ENCODE measurements around the gene WASHC2A.
A peak's percentile ranks its signal among the peaks of the same experiment; 100 is the strongest.
"Not testable (repeated sequence)": the region's sequence is repeated elsewhere in the genome, so short reads cannot be mapped to it uniquely, and the experiment has no call there.

The WASHC2A gene

DNA sequence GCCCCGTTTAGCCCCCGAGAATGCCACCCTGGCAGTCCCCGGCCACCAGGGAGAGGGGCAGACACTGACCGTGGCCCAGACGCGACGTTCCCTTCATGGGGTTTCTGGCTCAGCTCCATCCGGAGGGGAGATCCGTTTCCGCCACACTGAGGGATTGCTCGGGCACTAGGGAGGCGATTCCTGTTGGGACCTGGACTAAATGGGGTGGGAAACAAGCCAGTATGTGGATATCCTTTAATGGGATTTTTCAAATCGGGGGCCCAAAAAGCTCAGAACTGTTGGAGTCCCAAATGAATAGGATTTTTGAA is 552 bp downstream of the WASHC2A start:
- DNase-seq (ENCODE audit: low spot score), result not testable (repeated sequence)

DNA sequence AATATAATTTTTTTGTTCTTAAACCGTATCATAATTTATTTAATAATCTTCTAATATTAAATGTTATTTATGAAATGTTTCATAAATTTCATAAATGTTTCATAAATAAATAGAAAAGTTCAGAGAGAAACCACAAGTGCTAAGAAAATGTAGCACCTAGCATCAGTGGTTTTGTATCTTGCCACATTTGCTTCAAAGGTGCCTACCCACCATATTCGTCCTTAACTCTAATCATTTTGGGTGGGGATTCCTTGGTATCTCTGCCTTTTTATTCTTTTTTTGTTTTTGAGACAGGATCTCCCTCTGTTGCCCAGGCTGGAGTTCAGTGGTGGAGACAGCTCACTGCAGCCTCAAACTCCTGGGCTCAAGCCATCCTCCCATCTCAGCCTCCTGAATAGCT is 7.4 kb downstream of the WASHC2A start:
- DNase-seq (ENCODE audit: low spot score), result not testable (repeated sequence)

DNA sequence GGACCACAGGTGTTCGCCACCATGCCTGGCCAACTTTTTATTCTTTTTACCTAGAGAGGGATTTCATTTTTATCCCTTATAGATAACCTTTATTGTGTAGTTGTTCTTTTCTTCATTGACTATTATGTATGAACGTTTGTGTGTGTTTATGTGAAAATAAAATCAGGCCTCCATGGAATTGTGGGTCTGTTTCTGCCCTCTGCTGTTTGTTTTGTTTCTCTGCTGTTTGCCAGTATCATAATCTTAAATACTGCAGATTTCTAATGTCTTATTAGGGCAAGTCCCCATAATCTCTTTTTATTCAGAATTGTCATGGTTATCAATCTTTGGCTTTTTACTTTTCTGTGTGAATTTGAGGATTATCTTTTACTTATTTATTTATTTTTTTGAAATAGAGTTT is 7.8 kb downstream of the WASHC2A start:
- not testable (repeated sequence) for DNase-seq (ENCODE audit: low spot score)

DNA sequence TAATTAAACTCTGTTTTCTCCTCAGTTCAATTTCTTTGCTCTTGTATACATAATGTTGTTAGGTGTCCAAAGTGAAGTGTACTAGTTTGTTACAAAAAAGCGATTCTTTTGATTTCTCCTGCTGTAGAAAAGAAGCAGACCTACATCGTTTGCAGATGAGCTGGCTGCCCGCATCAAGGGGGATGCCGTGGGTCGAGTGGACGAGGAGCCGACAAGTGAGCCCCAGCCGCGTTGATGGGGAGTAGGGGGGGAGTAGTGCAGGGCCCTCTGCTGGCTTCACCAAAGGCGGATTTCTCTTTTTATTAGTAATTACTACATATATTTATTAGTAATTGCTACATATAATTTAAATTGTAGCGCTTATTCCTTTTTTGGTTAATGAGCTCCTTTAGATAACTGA is 23.6 kb downstream of the WASHC2A start:
- not testable (repeated sequence) for DNase-seq (ENCODE audit: low spot score)

DNA sequence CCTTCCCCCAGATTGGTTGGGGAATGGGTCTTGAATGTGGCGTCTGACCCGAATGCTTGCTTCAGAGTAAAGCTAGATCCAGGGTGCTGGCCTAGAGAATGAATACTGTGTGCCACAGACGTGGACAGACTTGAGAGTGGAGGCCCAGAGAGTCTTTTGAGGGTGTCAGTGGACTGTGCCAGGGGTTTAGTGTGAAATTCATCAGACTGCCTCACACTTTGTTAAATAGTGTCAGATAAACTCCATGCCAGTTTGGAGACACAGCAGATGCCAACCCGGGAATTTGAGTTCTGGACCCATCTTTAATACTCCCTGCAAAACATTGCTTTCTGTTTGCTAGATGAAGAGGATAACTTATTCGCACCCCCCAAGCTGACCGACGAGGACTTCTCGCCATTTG is 25.2 kb downstream of the WASHC2A start:
- DNase-seq (ENCODE audit: low spot score), result not testable (repeated sequence)

DNA sequence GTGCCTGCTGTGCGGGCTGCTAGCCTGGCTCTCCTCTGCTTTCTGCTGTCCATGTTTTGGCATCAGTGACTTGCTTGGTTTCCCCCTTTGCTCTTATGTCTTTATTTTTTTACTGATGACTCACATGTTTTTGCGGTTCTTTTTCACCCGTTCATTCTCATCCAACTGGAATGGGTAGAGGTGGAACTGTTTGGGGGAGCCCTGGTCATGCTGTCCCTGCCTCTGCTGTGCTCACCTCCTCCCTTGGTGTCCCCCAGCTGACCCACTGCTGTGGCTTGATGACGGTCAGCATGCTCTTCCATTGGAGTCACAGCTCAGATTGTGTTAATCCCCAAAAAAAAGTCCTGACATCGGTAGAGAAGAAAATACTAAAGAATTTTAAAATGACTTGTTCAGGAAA is 26.9 kb downstream of the WASHC2A start:
- not testable (repeated sequence) for DNase-seq (ENCODE audit: low spot score)

DNA sequence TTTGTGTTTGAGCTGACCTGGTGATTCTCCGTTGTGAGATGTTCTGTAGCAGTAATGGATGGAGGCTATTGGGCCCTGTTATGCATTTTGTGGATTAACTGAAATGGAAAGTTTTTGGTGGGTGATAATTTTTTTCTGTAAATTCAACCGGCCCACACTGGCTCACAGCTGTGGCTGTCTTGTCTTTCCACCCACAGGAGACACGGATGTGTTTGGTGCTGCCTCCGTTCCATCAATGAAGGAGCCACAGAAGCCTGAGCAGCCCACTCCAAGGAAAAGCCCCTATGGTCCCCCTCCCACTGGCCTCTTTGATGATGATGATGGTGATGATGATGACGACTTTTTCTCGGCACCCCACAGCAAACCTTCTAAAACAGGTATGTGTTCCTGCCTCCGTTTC is 27.6 kb downstream of the WASHC2A start:
- DNase-seq (ENCODE audit: low spot score), result not testable (repeated sequence)

DNA sequence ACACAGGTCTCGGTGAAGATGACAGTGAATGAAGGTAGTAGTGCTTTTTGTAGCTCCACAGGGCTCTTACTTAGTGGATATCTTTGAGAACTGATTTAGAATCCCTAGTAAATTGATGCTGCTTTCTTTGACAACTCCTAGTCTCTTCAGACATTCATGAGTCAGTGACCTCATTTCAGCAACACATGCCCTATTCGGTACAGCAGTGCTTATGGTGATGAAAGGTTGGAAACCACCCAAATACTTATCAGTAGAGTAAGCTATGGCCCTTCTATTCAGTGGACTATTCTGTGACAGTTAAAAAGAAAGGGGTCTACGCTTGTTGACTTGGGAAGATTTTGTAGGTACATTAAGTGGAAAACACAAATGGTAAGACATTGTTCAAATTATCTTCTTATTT is 29.0 kb downstream of the WASHC2A start:
- not testable (repeated sequence) for DNase-seq (ENCODE audit: low spot score)

DNA sequence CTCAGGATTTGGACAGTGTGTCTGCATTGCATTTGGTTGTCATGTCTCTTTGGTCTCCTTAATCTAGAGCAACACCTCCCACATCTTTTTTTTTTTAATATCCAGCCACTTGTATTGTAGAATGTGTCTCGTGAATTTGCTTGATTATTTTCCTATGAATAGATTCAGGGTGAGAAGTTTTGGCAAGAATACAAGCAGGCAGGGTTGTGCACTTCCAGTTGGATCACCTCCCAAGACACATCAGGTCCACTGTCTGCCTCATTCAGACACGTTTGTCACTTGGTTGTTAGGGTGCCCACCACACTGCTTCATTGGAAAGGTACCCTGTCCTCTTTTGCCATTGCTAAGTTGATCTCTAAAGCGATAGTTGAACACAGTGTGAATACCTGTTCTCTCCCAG is 30.9 kb downstream of the WASHC2A start:
- DNase-seq (ENCODE audit: low spot score), result not testable (repeated sequence)

DNA sequence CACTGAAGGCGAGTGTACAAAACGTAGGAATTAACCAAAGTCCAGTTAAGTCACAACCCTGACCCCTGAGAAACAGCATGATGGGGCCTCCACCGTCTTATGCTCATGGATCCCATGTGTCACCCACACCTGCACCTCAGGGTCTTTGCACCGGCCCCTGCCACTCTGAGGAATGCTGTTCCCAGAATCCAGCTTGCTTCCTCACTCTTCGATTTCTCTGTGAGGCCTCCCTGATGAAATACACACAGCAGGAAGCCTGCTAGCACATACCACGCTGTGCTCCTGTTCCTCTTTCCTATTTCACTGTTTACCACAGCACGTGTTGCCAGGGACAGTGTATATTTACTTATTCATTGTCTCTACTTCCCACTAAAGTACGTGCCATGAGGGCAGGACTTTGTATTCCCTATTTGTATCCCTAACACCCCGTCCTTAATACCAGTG is 33.4 kb downstream of the WASHC2A start:
- DNase-seq (ENCODE audit: low spot score), result peak; percentile 1

DNA sequence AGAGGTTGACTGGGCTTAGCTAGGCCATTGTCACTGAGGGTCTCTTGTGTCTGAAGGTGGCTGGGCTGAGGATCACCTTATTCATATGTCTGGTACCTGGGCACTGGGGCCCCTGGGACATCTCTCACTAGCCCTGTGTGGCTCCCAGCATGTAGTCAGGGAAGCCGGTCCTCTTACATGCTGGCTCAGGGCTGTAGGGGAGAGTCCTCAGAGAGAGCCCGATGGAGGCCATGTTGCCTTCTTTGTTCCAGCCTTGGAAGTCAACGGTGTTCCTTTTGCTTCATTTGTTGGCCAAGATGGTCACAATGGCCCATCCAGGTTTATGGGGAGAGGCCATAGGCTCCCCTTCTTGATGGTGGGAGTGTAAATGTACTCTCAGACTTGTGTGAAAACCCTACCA is 34.0 kb downstream of the WASHC2A start:
- DNase-seq (ENCODE audit: low spot score), result not testable (repeated sequence)

DNA sequence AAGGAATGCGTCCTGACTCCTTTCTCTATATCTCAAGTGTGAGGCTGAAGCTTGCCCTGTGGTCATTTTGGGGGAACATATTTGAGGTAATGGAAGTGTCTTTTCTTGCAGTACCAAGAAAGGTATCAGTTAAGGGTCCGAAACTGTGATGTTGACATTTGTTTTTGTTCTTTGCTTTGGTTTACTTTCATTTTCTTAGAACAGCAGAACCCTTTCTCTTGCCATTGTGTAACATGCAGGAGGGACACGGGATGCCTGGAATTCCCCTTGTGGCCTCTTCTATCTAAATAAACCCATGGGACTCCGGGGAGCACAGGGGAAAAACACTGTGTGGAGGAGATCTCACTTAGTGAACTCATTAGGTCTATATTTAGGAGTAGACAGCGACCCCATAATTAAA is 34.5 kb downstream of the WASHC2A start:
- not testable (repeated sequence) for DNase-seq (ENCODE audit: low spot score)

DNA sequence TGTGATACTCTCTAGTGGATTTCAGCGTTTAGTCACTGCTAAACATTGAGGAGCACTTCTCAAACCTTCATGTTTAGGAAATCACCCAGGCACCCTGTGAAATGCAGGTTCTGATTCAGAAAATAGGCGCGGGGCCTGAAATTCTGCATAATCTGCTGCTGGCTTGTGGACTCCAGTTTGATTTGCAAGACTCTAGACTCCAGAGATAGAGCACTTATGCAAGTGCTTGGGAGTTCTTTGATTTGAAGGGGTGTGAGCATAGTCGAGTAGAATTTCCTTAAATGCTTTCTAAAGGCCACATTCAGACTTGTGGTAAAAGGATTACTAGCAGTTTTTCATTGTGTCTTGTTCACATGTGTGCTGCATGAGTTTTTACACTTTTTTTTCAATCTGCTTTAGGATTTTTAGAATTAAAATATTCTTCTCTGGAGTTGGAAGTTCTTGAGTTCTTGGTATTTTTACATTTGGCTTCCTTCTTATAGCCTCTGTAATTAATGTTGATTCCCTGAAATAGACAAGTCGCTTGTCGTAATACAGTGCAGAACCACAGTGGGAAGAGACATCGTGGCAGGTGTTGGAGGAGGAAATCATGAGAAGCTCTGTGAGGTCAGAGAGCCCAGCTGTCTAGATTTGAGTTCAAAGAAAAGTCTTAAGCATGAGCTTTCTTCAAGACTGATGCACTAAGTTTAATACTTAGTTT is 41.4 kb downstream of the WASHC2A start:
- not testable (repeated sequence) for DNase-seq (ENCODE audit: low spot score)

DNA sequence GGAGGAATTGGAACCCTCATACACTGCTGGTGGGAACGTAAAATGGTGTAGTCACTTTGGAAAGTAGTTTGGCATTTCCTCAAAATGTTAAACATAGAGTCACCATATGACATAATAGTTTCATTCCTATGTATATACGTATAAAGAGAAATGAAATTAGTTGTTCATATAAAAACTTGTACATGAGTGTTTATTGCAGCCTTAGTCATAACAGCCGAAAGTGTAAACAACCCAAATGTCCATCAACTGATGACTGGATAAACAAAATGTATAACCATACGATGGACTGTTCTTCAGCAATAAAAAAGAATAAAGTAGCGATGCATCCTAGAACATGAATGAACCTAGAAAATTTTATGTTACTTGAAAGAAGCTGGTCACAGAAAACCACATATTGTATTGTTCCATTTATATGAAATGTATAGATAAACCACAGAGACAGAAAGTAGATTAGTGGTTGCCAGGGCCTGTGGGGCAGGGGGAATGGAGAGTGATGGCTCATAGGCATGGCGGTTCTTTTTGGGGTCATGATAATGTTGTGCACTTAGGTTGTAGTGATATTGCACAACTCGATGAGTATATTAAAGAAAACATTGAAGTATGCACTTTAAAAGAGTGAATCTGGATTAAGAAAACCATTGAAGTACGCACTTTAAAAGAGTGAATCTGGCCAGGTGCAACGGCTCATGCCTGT is 44.8 kb downstream of the WASHC2A start:
- not testable (repeated sequence) for DNase-seq (ENCODE audit: low spot score)

DNA sequence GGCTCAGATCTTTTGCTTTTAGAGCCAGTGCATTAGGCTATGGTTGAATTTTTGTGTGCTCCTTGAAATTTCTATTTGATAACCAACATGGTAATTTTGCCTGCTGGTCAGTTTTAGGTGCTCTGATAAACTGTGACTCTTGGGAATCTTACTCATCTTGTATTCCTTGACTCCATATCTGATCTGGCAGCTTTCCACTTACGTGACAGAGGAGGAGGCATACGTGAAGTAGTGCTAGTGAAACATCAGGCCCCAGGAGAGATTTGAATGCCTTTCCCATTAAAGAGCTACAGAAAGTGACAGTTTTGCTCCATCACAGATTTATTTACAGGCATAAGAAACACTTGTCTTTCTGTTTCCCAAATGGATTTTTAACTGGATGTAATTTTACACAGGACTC is 59.0 kb downstream of the WASHC2A start:
- not testable (repeated sequence) for DNase-seq (ENCODE audit: low spot score)

DNA sequence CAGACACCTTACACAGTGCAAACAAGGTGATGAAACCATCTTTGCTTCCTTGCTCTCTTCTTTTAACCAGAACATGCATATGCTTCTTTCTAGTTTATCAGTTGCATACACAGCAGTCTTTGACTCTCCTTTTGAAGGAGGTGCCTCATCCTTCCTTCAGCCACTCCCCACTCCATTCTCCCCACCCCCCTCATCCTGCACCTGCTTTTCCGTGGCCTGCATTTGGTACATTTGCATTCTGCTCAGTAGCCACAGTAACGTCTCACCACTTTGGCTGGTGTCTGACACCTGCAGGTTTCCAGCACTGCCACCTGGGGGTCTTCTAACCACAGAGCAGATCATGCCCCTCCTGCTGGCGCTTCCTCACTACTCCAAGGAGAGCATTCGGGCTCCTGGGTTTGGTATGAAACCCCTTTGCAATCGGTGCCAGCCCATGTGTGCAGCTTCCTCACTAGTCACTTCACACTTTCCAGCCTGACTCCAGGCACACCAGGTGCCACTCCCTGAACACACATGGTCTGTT is 60.1 kb downstream of the WASHC2A start:
- not testable (repeated sequence) for DNase-seq (ENCODE audit: low spot score)

DNA sequence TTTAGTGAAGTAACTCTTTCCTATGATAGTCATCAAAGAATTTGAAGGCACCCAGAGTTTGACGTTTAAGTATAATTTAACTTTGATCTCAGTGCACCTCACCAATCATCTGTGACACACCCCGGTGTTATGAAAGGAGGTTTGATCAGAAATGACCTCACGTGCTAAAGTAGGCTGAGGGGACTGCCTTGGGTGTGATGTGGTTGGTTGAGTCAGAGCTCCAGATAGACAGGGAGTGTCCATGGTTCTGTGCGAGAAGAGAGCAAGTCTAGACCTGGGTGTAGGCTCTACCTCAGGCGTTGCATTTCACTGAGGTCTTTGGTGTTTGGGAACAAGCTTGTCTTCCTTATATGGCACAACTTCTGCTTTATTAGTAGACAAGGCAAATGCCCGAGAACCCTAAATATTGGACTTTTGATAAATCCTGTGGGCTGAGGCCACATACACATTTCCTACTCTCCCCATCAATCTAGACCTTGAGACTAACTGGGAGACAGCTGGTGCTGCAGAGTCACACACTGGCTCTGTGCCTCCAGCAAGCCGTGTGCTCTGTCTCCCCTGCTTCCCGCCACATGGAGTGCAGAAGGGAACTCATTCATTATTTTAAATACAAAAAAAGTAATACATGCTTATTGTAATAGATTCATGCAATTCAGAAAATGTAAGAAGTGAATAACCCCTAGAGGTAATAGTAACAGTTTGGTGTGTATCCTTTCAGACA is 63.7 kb downstream of the WASHC2A start:
- not testable (repeated sequence) for DNase-seq (ENCODE audit: low spot score)

DNA sequence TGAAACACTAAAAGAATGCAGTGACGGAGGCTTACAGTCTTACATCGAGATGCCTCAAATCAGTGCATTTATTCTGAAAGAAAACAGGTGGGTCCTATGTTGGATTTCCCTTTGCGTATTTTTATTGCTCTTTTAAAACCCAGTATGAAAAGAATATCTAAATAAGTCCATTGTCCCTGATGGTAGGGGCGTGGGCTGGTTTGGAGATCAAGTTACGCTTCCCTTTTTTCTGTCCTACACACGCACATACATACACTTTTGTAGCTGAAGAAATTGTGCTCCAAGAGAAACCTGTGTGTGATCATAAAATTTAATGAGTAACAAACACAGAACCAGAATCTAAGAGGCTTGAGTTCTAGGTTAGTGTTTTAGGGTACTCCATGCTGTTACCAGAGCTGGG is 64.6 kb downstream of the WASHC2A start:
- DNase-seq (ENCODE audit: low spot score), result not testable (repeated sequence)

DNA sequence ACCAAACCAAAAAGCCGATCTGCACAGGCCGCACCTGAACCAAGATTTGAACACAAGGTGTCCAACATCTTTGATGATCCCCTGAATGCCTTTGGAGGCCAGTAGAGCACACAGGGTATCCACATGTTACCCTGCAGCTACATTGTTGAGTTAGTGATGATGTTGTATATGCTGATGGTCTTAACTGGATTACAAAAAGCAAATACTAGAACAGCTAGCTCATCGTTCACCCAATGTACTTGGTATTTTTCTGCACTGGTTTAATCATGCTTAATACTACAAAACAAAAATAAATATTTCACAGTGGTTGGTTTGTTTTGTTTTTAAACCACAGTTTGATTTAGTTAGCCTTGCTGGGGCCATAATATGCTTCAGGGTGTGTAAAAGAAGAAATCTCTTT is 65.1 kb downstream of the WASHC2A start:
- DNase-seq (ENCODE audit: low spot score), result not testable (repeated sequence)

DNA sequence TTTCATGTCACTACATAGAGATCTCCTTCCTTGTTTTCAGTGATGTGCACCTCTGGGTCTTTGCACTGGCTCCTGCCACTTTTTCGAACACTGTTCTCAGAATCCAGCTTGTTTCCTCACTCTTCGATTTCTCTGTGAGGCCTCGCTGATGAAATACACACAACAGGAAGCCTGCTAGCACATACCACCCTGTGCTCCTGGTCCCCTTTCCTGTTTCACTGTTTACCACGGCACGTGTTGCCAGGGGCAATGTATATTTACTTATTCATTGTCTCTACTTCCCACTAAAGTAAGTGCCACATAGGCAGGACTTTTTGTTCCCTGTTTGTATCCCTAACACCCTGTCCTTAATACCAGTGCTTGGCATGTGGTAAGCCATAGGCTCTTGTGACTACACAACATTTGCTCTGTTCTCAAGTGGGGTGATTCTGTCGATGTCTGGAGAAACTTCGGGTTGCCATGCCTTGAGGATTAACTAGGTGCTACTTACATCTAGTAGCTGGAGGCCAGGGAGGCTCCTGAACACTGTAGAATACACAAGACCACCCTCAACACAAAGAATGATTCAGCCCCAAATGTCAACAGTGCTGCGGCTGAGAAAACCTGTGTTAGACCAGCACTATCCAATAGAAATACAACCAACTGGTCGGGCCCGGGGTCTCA is 75.9 kb downstream of the WASHC2A start:
- DNase-seq (ENCODE audit: low spot score), result not testable (repeated sequence)

DNA sequence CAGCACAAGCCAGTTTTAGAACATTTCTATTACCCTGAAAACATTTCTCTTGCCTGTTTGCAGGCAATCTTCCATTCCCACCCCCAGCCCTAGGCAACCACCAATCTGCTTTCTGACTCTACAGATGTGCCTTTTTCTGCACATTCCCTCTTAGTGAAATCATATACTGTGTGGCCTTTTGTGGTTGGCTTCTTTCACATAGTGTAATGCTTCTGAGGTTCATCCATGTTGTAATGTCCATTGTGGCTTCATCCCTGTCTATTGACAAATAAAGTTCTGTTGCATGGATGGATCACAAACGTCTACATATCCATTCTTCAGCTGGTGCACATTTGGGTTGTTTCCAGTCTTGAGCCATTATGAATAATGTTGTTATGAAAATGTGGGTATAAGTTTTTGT is 77.8 kb downstream of the WASHC2A start:
- DNase-seq (ENCODE audit: low spot score), result not testable (repeated sequence)

DNA sequence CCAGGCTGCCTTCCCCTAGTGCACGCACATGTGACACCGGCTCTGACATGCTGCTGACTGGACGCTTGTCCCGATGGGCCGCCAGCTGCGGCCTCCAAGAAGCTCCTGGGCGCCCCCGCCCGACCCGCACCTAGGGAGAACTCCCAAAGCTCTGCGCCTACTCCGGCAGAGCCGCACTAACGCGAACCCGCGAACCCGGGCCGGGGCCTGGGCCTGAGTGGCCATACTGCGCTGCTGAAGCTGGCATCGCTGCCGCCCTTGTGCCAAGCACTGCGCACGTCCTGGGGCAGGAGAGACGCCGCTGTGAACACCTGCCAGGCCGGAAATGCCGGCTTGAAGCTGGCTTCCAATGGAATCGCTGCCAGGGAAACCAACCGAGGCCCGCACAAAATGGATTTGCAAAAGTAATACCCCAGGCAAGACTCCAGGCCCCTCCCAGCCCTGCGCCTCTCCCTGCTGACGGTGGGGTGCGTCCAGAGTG is 85.1 kb downstream of the WASHC2A start:
- peak; percentile 18 for DNase-seq (ENCODE audit: low spot score)

All from kidney tubule cell (primary cell).